Adrenal gland (tissue), 5 donors: ENCODE results near the gene LDLRAP1.

Experiments used
- POLR2A ChIP-seq, 2 donors: fragments of 450-650 bp; IDR thresholded peaks; one replicate each; pipeline ENCODE4 v1.6.1; 2017; ENCODE audit warnings: antibody characterized with exemption in 2 of 2, mild to moderate bottlenecking in 2 of 2, moderate library complexity in 1 of 2
- TF ChIP-seq, protein P1 (sequence below), 6 experiments: fragments of 450-650 bp in 4 of 6; fragments of 200-600 bp in 2 of 6; sonication (generic) in 1 of 6; IDR thresholded peaks; 1 replicate in 5 of 6; 2 replicates in 1 of 6; pipeline versions ENCODE4 v1.5.1 to v1.8.0; 2016 to 2021; ENCODE audit warnings: antibody characterized with exemption in 6 of 6, mild to moderate bottlenecking in 2 of 6, moderate library complexity in 1 of 6
- donor health status: DM: no; HTN: no; CAD: no.

DNA sequence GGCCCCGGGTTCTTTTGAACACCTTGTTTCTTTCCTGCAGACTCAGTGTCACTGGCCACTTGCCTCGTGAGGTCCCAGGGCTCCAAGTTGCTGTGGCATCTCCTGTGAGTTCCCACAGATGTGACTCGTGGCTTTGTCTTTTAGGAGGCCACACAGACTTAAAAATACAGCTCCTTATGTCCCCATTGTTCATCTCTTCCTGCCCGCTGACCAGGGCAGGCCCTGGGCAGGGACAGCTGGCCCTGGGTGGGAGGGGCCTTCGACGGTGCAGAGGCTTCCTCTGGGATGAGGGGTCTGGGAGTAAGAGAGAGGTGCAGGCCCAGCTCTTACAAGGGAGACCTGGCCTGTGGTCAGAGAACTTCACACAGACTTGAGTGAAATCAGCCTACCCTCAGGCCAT is 15.6 kb downstream of the LDLRAP1 start:
- no peak for TF ChIP-seq POLR2A (IDR thresholded peaks at IDR 0.05)
- TF ChIP-seq, protein P1, sequence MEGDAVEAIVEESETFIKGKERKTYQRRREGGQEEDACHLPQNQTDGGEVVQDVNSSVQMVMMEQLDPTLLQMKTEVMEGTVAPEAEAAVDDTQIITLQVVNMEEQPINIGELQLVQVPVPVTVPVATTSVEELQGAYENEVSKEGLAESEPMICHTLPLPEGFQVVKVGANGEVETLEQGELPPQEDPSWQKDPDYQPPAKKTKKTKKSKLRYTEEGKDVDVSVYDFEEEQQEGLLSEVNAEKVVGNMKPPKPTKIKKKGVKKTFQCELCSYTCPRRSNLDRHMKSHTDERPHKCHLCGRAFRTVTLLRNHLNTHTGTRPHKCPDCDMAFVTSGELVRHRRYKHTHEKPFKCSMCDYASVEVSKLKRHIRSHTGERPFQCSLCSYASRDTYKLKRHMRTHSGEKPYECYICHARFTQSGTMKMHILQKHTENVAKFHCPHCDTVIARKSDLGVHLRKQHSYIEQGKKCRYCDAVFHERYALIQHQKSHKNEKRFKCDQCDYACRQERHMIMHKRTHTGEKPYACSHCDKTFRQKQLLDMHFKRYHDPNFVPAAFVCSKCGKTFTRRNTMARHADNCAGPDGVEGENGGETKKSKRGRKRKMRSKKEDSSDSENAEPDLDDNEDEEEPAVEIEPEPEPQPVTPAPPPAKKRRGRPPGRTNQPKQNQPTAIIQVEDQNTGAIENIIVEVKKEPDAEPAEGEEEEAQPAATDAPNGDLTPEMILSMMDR (IDR thresholded peaks at IDR 0.05): no peak
